ENCODE data around the gene TMEM108.

DNA sequence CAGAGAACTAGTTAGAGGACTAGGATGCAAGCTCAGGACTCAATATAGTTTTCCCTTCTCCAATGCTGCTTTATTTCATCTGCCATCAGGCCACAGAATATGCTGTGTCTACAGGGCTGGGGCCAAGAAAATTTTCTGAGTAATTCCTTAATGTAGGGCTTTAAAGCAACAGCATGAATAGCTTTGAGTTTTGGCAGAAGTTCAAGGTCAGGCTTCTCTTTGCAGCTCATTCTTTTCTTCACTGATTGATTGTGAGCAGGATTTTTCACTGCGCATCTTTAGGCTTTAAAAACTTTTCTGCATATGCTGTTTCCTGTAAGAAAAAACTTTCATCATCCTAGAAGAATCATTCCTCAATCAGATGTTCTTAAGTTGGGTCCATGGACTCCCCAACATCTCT, 4.6 kb downstream of the TMEM108 start:
- TF ChIP-seq POLR2AphosphoS5 (IDR thresholded peaks at IDR 0.05; ENCODE audit: low read depth, low read length), result no peak
- TF ChIP-seq, protein P1, sequence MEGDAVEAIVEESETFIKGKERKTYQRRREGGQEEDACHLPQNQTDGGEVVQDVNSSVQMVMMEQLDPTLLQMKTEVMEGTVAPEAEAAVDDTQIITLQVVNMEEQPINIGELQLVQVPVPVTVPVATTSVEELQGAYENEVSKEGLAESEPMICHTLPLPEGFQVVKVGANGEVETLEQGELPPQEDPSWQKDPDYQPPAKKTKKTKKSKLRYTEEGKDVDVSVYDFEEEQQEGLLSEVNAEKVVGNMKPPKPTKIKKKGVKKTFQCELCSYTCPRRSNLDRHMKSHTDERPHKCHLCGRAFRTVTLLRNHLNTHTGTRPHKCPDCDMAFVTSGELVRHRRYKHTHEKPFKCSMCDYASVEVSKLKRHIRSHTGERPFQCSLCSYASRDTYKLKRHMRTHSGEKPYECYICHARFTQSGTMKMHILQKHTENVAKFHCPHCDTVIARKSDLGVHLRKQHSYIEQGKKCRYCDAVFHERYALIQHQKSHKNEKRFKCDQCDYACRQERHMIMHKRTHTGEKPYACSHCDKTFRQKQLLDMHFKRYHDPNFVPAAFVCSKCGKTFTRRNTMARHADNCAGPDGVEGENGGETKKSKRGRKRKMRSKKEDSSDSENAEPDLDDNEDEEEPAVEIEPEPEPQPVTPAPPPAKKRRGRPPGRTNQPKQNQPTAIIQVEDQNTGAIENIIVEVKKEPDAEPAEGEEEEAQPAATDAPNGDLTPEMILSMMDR (IDR thresholded peaks at IDR 0.05 in 2 of 3, conservative IDR thresholded peaks at IDR 0.05 in 1 of 3; ENCODE audit: borderline replicate concordance in 1 of 3, insufficient read depth in 1 of 3, low read depth in 2 of 3, low read length in 2 of 3), result no peak
- no peak for TF ChIP-seq ELF1 (IDR thresholded peaks at IDR 0.05; ENCODE audit: borderline replicate concordance, low read depth)
- TF ChIP-seq POLR2A (IDR thresholded peaks at IDR 0.05; ENCODE audit: borderline replicate concordance, extremely low read depth, insufficient read depth, insufficient read length), result no peak
- TF ChIP-seq, protein P2, sequence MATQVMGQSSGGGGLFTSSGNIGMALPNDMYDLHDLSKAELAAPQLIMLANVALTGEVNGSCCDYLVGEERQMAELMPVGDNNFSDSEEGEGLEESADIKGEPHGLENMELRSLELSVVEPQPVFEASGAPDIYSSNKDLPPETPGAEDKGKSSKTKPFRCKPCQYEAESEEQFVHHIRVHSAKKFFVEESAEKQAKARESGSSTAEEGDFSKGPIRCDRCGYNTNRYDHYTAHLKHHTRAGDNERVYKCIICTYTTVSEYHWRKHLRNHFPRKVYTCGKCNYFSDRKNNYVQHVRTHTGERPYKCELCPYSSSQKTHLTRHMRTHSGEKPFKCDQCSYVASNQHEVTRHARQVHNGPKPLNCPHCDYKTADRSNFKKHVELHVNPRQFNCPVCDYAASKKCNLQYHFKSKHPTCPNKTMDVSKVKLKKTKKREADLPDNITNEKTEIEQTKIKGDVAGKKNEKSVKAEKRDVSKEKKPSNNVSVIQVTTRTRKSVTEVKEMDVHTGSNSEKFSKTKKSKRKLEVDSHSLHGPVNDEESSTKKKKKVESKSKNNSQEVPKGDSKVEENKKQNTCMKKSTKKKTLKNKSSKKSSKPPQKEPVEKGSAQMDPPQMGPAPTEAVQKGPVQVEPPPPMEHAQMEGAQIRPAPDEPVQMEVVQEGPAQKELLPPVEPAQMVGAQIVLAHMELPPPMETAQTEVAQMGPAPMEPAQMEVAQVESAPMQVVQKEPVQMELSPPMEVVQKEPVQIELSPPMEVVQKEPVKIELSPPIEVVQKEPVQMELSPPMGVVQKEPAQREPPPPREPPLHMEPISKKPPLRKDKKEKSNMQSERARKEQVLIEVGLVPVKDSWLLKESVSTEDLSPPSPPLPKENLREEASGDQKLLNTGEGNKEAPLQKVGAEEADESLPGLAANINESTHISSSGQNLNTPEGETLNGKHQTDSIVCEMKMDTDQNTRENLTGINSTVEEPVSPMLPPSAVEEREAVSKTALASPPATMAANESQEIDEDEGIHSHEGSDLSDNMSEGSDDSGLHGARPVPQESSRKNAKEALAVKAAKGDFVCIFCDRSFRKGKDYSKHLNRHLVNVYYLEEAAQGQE (IDR thresholded peaks at IDR 0.05; ENCODE audit: low read depth), result no peak
- TF ChIP-seq FOSL1 (IDR thresholded peaks at IDR 0.05; ENCODE audit: low read depth), result no peak
